ENCODE data around the gene TCF25.
"Not testable (repeated sequence)": the region's sequence is repeated elsewhere in the genome, so short reads cannot be mapped to it uniquely, and the experiment has no call there.

DNA sequence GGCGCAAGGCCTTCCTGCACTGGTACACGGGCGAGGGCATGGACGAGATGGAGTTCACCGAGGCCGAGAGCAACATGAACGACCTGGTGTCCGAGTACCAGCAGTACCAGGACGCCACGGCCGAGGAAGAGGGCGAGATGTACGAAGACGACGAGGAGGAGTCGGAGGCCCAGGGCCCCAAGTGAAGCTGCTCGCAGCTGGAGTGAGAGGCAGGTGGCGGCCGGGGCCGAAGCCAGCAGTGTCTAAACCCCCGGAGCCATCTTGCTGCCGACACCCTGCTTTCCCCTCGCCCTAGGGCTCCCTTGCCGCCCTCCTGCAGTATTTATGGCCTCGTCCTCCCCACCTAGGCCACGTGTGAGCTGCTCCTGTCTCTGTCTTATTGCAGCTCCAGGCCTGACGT is 62.2 kb downstream of the TCF25 start:
- TF ChIP-seq, protein P1, sequence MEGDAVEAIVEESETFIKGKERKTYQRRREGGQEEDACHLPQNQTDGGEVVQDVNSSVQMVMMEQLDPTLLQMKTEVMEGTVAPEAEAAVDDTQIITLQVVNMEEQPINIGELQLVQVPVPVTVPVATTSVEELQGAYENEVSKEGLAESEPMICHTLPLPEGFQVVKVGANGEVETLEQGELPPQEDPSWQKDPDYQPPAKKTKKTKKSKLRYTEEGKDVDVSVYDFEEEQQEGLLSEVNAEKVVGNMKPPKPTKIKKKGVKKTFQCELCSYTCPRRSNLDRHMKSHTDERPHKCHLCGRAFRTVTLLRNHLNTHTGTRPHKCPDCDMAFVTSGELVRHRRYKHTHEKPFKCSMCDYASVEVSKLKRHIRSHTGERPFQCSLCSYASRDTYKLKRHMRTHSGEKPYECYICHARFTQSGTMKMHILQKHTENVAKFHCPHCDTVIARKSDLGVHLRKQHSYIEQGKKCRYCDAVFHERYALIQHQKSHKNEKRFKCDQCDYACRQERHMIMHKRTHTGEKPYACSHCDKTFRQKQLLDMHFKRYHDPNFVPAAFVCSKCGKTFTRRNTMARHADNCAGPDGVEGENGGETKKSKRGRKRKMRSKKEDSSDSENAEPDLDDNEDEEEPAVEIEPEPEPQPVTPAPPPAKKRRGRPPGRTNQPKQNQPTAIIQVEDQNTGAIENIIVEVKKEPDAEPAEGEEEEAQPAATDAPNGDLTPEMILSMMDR (conservative IDR thresholded peaks at IDR 0.05 in 1 of 2, IDR thresholded peaks at IDR 0.05 in 1 of 2; ENCODE audit: low read depth in 1 of 2, low read length in 2 of 2) = not testable (repeated sequence)
- TF ChIP-seq EZH2 (IDR thresholded peaks at IDR 0.05; ENCODE audit: low read length, missing control alignments) = not testable (repeated sequence)
